ENCODE data around the gene PSME2. TPM values are rescaled to one million over a fixed set of nuclear protein-coding genes. Genes with fewer than 3 reads are reported as not detected.

The PSME2 gene
- total RNA-seq, 1 experiment from 2014 or later = 188 TPM

GRCh38 chr14:24122416-24122815, 24.0 kb downstream of the PSME2 start:
- DNase-seq (ENCODE audit: low read depth, low spot score) (no peak), ATAC-seq (no peak)
- no peaks in the 10 kb centered on the region for H3K9me3 ChIP-seq (ENCODE audit: control insufficient read depth, insufficient read depth, low read depth, low read length)
- POLR2A ChIA-PET = no interaction called here
- no TSS peak for BruUV-seq (replicated peaks)
- no peak for TF ChIP-seq CTCF (IDR thresholded peaks at IDR 0.05)
- no peak for TF ChIP-seq POLR2AphosphoS5 (IDR thresholded peaks at IDR 0.05; ENCODE audit: low read depth, low read length)
- no peak for TF ChIP-seq TCF7L2 (IDR thresholded peaks at IDR 0.05; ENCODE audit: low read depth, low read length)
- TF ChIP-seq SIN3A (IDR thresholded peaks at IDR 0.05; ENCODE audit: borderline replicate concordance, insufficient read depth, low read depth, low read length) = no peak
- TF ChIP-seq REST (IDR thresholded peaks at IDR 0.05; ENCODE audit: insufficient read depth in 1 of 2, low read depth in 2 of 2, low read length in 1 of 2) = no peak
- CTCF ChIA-PET = no interaction called here
- H3K4me1 ChIP-seq (ENCODE audit: control insufficient read depth, insufficient read depth, low read length) = no peaks in the 10 kb centered on the region
- H3K27ac ChIP-seq (ENCODE audit: low read length) = no peak overlapping the region
- H3K4me3 ChIP-seq (ENCODE audit: low read depth in 2 of 2, low read length in 2 of 2) = no peak overlapping the region
- intact Hi-C loops (cut with micrococcal nuclease; ENCODE audit: unreplicated experiment) (no loop called here), in situ Hi-C loops (cut with HindIII; ENCODE audit: low pct_unique_long_range_greater_than_20kb, low sequenced_read_pairs) (no loop called here)
- H3K27me3 ChIP-seq (ENCODE audit: control insufficient read depth, insufficient read depth, low read length) = no peaks in the 10 kb centered on the region
- H3K36me3 ChIP-seq (ENCODE audit: control insufficient read depth, insufficient read depth, low read length) = peaks cover 2% of the 10 kb centered on the region

- Histone ChIP-seq H3K36me3 (ENCODE audit: control insufficient read depth, insufficient read depth, low read length) (peaks cover 2% of the 10 kb centered on the region), H3K4me1 (ENCODE audit: control insufficient read depth, insufficient read depth, low read length) (no peaks in the 10 kb centered on the region), H3K9me3 (ENCODE audit: control insufficient read depth, insufficient read depth, low read depth, low read length) (no peaks in the 10 kb centered on the region), H3K4me3 (ENCODE audit: low read depth in 2 of 2, low read length in 2 of 2) (no peak overlapping the region), H3K27ac (ENCODE audit: low read length) (no peak overlapping the region), H3K27me3 (ENCODE audit: control insufficient read depth, insufficient read depth, low read length) (no peaks in the 10 kb centered on the region)
- intact Hi-C loops (cut with micrococcal nuclease; ENCODE audit: unreplicated experiment) (no loop called here), in situ Hi-C loops (cut with HindIII; ENCODE audit: low pct_unique_long_range_greater_than_20kb, low sequenced_read_pairs) (no loop called here)
- no peak for TF ChIP-seq TCF7L2 (IDR thresholded peaks at IDR 0.05; ENCODE audit: low read depth, low read length)
- TF ChIP-seq SIN3A (IDR thresholded peaks at IDR 0.05; ENCODE audit: borderline replicate concordance, insufficient read depth, low read depth, low read length) = no peak
- TF ChIP-seq POLR2AphosphoS5 (IDR thresholded peaks at IDR 0.05; ENCODE audit: low read depth, low read length) = no peak
- TF ChIP-seq REST (IDR thresholded peaks at IDR 0.05; ENCODE audit: insufficient read depth in 1 of 2, low read depth in 2 of 2, low read length in 1 of 2) = no peak
- TF ChIP-seq CTCF (IDR thresholded peaks at IDR 0.05) = no peak
- no TSS peak for BruUV-seq (replicated peaks)
- ATAC-seq (no peak), DNase-seq (ENCODE audit: low read depth, low spot score) (no peak)
- ChIA-PET CTCF (no interaction called here), POLR2A (no interaction called here)
Measured at GRCh38 chr14:24121210-24121609, 25.2 kb downstream of the PSME2 start.
